PC-9 (cell line): ENCODE data around the gene MPDU1.

Experiments used
- EZH2 ChIP-seq: fragments of 200-600 bp; sonication (generic); IDR thresholded peaks from 2 replicates; pipeline ENCODE4 v1.8.0; 2017; ENCODE audit warnings: antibody characterized with exemption, low read depth
- TF ChIP-seq, protein P1 (sequence below): fragments of 200-600 bp; sonication (generic); conservative IDR thresholded peaks from 2 replicates; pipeline ENCODE4 v1.6.1; 2017; ENCODE audit warnings: mixed run types, antibody characterized with exemption, mild to moderate bottlenecking, moderate library complexity

- TF ChIP-seq, protein P1, sequence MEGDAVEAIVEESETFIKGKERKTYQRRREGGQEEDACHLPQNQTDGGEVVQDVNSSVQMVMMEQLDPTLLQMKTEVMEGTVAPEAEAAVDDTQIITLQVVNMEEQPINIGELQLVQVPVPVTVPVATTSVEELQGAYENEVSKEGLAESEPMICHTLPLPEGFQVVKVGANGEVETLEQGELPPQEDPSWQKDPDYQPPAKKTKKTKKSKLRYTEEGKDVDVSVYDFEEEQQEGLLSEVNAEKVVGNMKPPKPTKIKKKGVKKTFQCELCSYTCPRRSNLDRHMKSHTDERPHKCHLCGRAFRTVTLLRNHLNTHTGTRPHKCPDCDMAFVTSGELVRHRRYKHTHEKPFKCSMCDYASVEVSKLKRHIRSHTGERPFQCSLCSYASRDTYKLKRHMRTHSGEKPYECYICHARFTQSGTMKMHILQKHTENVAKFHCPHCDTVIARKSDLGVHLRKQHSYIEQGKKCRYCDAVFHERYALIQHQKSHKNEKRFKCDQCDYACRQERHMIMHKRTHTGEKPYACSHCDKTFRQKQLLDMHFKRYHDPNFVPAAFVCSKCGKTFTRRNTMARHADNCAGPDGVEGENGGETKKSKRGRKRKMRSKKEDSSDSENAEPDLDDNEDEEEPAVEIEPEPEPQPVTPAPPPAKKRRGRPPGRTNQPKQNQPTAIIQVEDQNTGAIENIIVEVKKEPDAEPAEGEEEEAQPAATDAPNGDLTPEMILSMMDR = peak; percentile 40
- no peak for TF ChIP-seq EZH2
Observed at GRCh38 chr17:7634384-7634783, 50.7 kb downstream of the MPDU1 start.
